SIG-M5 treated with dmso at 0.1 percent for 504 hours (cell line): ENCODE data around the gene WDR73.

ENCODE experiments used
- DNase-seq: peaks from one replicate; lab custom pipeline; 2025; ENCODE audit not compliant: unreplicated experiment; lab: John Stamatoyannopoulos, UW

The WDR73 gene

GRCh38 chr15:84621358-84621979, 32.6 kb downstream of the WDR73 start:
- DNase-seq = no peak

- no peak for DNase-seq
Measured at GRCh38 chr15:84620626-84621025, 33.5 kb downstream of the WDR73 start.

- DNase-seq = no peak
Measured at GRCh38 chr15:84616235-84616634, 37.8 kb downstream of the WDR73 start.

GRCh38 chr15:84611631-84612030, 42.5 kb downstream of the WDR73 start:
- DNase-seq = no peak

- no peak for DNase-seq
Measured at GRCh38 chr15:84609818-84610525, 44.1 kb downstream of the WDR73 start.

GRCh38 chr15:84608707-84609284, 45.3 kb downstream of the WDR73 start:
- DNase-seq = no peak

- no peak for DNase-seq
Measured at GRCh38 chr15:84606653-84607120, 47.4 kb downstream of the WDR73 start.

- DNase-seq = no peak
Measured at GRCh38 chr15:84605554-84605882, 48.6 kb downstream of the WDR73 start.

GRCh38 chr15:84604826-84605553, 49.1 kb downstream of the WDR73 start:
- DNase-seq = no peak

- no peak for DNase-seq
Measured at GRCh38 chr15:84603630-84604379, 50.3 kb downstream of the WDR73 start.

- DNase-seq = no peak
Measured at GRCh38 chr15:84601555-84601838, 52.6 kb downstream of the WDR73 start.

- peak; percentile 94 for DNase-seq
Measured at GRCh38 chr15:84600687-84601554, 53.2 kb downstream of the WDR73 start, which contains the start of gene ZSCAN2. TSS of gene ZSCAN2 (plus strand) at chr15:84601009. CDS start at chr15:84603928, 2,919 bp downstream.

- DNase-seq = peak; percentile 83
Measured at GRCh38 chr15:84600331-84600686, 53.8 kb downstream of the WDR73 start.

- DNase-seq = no peak
Measured at GRCh38 chr15:84599906-84600305, 54.2 kb downstream of the WDR73 start.

- peak; percentile 64 for DNase-seq
Measured at GRCh38 chr15:84598993-84599392, 55.1 kb downstream of the WDR73 start.

- DNase-seq = peak; percentile 97
Measured at GRCh38 chr15:84598250-84598649, 55.8 kb downstream of the WDR73 start.

- DNase-seq = no peak
Measured at GRCh38 chr15:84597296-84597695, 56.8 kb downstream of the WDR73 start.

- peak; percentile 35 for DNase-seq
Measured at GRCh38 chr15:84595660-84596059, 58.4 kb downstream of the WDR73 start.

GRCh38 chr15:84594617-84595290, 59.3 kb downstream of the WDR73 start:
- no peak for DNase-seq

GRCh38 chr15:84591815-84592214, 62.3 kb downstream of the WDR73 start:
- DNase-seq = no peak
